ENCODE measurements around the gene LSM12.
A peak's percentile ranks its signal among the peaks of the same experiment; 100 is the strongest.
"Not testable (repeated sequence)": the region's sequence is repeated elsewhere in the genome, so short reads cannot be mapped to it uniquely, and the experiment has no call there.

Gene LSM12

GRCh38 chr17:44000141-44000860, 66.2 kb downstream of the LSM12 start:
- H3K4me3 ChIP-seq (ENCODE audit: low read depth, low read length) = no peak overlapping the region
- DNase-seq (ENCODE audit: low read depth) = no peak

DNA sequence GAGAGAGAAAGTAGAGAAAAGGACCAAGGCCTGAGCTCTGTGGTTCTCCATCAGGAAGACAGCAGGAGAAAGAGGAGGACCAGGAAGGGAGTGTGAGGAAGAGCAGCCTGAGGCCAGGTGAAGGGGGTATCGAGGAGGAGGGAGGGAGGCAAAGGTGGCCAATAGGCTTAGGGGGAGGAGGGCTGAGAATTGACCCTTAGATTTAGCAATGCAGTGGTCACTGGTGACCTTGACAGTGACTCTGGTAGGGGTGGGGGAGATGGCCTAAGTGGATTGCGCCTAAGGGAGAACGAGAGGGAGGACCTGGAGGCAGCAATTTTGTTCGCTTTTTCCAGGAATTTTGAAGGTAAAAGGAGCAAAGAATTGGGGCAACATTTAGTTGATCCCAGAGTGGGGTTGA, 67.4 kb downstream of the LSM12 start:
- H3K4me3 ChIP-seq (ENCODE audit: low read depth, low read length) = no peak overlapping the region
- no peak for DNase-seq (ENCODE audit: low read depth)

- no peak overlapping the region for H3K4me3 ChIP-seq (ENCODE audit: low read depth, low read length)
- no peak for DNase-seq (ENCODE audit: low read depth)
Measured at GRCh38 chr17:43998552-43998951, 67.9 kb downstream of the LSM12 start.

- DNase-seq (ENCODE audit: low read depth) = not testable (repeated sequence)
Measured at GRCh38 chr17:43997180-43997579, 69.3 kb downstream of the LSM12 start.

GRCh38 chr17:43995150-43995471, 71.4 kb downstream of the LSM12 start:
- peak overlapping the region; percentile 50 for H3K4me3 ChIP-seq (ENCODE audit: low read depth, low read length)
- DNase-seq (ENCODE audit: low read depth) = no peak

More at GRCh38 chr17:43997180-43997579, 69.3 kb downstream of the LSM12 start:
- H3K4me3 ChIP-seq (ENCODE audit: low read depth, low read length) = not testable (repeated sequence)

GRCh38 chr17:43994272-43995149, 72.0 kb downstream of the LSM12 start:
- DNase-seq (ENCODE audit: low read depth) = no peak
- peak overlapping the region; percentile 50 for H3K4me3 ChIP-seq (ENCODE audit: low read depth, low read length)

DNA sequence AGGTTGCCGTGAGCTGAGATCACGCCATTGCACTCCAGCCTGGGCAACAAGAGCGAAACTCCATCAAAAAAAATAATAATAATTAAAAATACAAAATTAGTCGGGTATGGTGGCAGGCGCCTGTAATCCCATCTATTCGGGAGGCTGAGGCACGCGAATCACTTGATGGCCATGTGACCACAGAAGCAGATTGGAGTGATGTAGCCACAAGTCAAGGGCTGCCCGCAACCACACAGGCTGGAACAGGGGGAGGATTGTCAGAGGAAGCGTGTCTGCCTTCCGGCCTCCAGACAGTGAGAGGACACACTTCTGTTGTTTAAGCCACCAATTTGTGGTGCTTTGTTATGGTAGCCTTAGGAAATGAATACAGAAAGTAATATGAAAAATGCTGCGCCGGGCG, 73.8 kb downstream of the LSM12 start:
- no peak overlapping the region for H3K4me3 ChIP-seq (ENCODE audit: low read depth, low read length)
- DNase-seq (ENCODE audit: low read depth) = no peak

GRCh38 chr17:43988301-43988700, 78.2 kb downstream of the LSM12 start:
- H3K4me3 ChIP-seq (ENCODE audit: low read depth, low read length) = no peak overlapping the region
- DNase-seq (ENCODE audit: low read depth) = no peak

DNA sequence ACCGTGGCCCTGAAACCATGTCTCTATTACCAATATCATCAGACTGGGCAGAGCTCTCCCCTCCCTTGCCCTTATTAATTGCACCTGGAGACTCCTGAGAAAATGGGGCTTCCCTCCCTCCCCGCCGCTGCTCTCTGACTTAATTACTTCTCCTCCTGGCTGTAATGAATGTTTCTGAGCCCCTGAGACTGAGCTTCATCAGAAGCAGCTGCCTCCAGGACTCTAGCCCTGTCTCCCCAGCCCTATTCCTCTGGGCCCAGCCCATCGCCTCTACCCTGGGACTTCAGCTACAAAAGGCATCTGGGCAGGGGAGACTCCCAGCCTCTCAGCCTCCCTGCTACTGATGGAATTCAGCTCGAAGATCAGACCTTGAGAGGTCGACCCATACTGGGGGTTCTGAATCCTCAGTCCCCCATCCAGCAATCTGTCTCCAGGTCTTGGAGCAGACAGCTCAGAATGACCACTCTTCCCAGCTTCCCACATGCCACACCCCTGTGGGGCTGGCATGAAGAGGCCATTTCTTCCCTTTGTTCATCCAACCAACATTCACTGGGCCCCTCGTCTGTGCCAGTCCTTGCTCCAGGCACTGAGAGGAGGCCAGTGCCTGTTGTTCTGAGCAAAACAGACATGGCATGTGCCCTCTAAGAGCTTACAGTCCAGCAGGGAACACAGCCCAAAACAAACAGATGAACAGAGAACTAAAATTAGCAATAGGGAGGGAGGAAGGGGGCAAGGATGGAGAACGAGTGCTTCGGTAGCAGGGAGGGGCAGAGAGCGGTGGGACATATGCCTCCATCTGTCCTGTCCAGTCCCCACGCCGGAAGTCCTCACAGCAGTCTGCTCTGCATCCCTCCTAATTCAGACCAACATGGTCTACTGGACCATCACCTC, 79.1 kb downstream of the LSM12 start:
- no peak overlapping the region for H3K4me3 ChIP-seq (ENCODE audit: low read depth, low read length)
- no peak for DNase-seq (ENCODE audit: low read depth)

GRCh38 chr17:43986225-43986981, 80.1 kb downstream of the LSM12 start:
- H3K4me3 ChIP-seq (ENCODE audit: low read depth, low read length) = no peak overlapping the region
- DNase-seq (ENCODE audit: low read depth) = no peak

GRCh38 chr17:43984521-43984920, 82.0 kb downstream of the LSM12 start:
- no peak for DNase-seq (ENCODE audit: low read depth)
- peak overlapping the region; percentile 55 for H3K4me3 ChIP-seq (ENCODE audit: low read depth, low read length)

Measured in skeletal muscle cell (primary cell).